Neural crest cell (in vitro differentiated cells): ENCODE data around the gene TBX4. TPM values are rescaled to one million over a fixed set of nuclear protein-coding genes. Genes with fewer than 3 reads are reported as not detected.

ENCODE experiments used
- DNase-seq: peaks from one replicate; pipeline ENCODE4 v3.0.0; 2021; ENCODE audit warnings: low read depth, mixed read lengths, low spot score
- H3K27ac Mint-ChIP-seq: one replicate; pipeline ENCODE4 v1.8.0; 2021; ENCODE audit warnings: mild to moderate bottlenecking, mixed read lengths; ENCODE audit not compliant: unreplicated experiment
- H3K27me3 Mint-ChIP-seq: 2 replicates; pipeline ENCODE4 v1.8.0; 2021; ENCODE audit warnings: low read depth, mild to moderate bottlenecking, mixed read lengths
- H3K36me3 Mint-ChIP-seq: 2 replicates; pipeline ENCODE4 v1.8.0; 2021; ENCODE audit warnings: low read depth, mild to moderate bottlenecking, mixed read lengths
- H3K4me1 Mint-ChIP-seq: 2 replicates; pipeline ENCODE4 v1.8.0; 2021; ENCODE audit warnings: mixed read lengths
- H3K4me3 Mint-ChIP-seq: one replicate; pipeline ENCODE4 v1.8.0; 2021; ENCODE audit warnings: mild to moderate bottlenecking, mixed read lengths
- H3K9me3 Mint-ChIP-seq: 2 replicates; pipeline ENCODE4 v1.8.0; 2021; ENCODE audit warnings: mixed read lengths
- CTCF ChIP-seq: fragments of 200-600 bp; sonication (generic); conservative IDR thresholded peaks from 2 replicates; pipeline ENCODE4 v1.5.0; 2021; ENCODE audit warnings: antibody characterized with exemption, mild to moderate bottlenecking
- total RNA-seq: library from RNA; stranded (reverse); gene quantifications from 2 replicates; pipeline ENCODE4 v1.2.1, GENCODE V29; 2021

The TBX4 gene
- total RNA-seq, 1 donor from 2014 or later: not detected

- no peak for DNase-seq
- H3K27me3 Mint-ChIP-seq: peaks cover 94% of the 10 kb centered on the region
- peak overlapping the region; percentile 79 for H3K4me3 Mint-ChIP-seq
- H3K9me3 Mint-ChIP-seq: no peaks in the 10 kb centered on the region
- H3K36me3 Mint-ChIP-seq: no peaks in the 10 kb centered on the region
- TF ChIP-seq CTCF: no peak
- peaks cover 33% of the 10 kb centered on the region for H3K4me1 Mint-ChIP-seq
- no peak overlapping the region for H3K27ac Mint-ChIP-seq
These were observed 9.4 kb downstream of the TBX4 start for GRCh38 chr17:61461586-61461966.

GRCh38 chr17:61461967-61462718 is 9.9 kb downstream of the TBX4 start:
- peaks cover 31% of the 10 kb centered on the region for H3K4me1 Mint-ChIP-seq
- peaks cover 88% of the 10 kb centered on the region for H3K27me3 Mint-ChIP-seq
- H3K36me3 Mint-ChIP-seq: no peaks in the 10 kb centered on the region
- H3K27ac Mint-ChIP-seq: no peak overlapping the region
- TF ChIP-seq CTCF: no peak
- no peak for DNase-seq
- H3K9me3 Mint-ChIP-seq: no peaks in the 10 kb centered on the region
- H3K4me3 Mint-ChIP-seq: peak overlapping the region; percentile 79

- Mint-ChIP-seq H3K4me1 (peaks cover 29% of the 10 kb centered on the region), H3K4me3 (peak overlapping the region; percentile 50), H3K27ac (no peak overlapping the region), H3K9me3 (no peaks in the 10 kb centered on the region), H3K36me3 (no peaks in the 10 kb centered on the region), H3K27me3 (peaks cover 81% of the 10 kb centered on the region)
- no peak for DNase-seq
- TF ChIP-seq CTCF: no peak
These were observed 10.6 kb downstream of the TBX4 start for GRCh38 chr17:61462719-61463315.

- DNase-seq: no peak
- peak; percentile 16 for TF ChIP-seq CTCF
- no peaks in the 10 kb centered on the region for H3K36me3 Mint-ChIP-seq
- H3K27me3 Mint-ChIP-seq: peaks cover 74% of the 10 kb centered on the region
- H3K27ac Mint-ChIP-seq: no peak overlapping the region
- no peaks in the 10 kb centered on the region for H3K9me3 Mint-ChIP-seq
- H3K4me3 Mint-ChIP-seq: peak overlapping the region; percentile 50
- H3K4me1 Mint-ChIP-seq: peaks cover 25% of the 10 kb centered on the region
These were observed 11.3 kb downstream of the TBX4 start for GRCh38 chr17:61463316-61464129.

- Mint-ChIP-seq H3K4me1 (peaks cover 20% of the 10 kb centered on the region), H3K36me3 (no peaks in the 10 kb centered on the region), H3K4me3 (peak overlapping the region; percentile 23), H3K27me3 (peaks cover 66% of the 10 kb centered on the region), H3K9me3 (no peaks in the 10 kb centered on the region), H3K27ac (no peak overlapping the region)
- TF ChIP-seq CTCF: no peak
- DNase-seq: no peak
These were observed 12.1 kb downstream of the TBX4 start for GRCh38 chr17:61464130-61464842.
